ENCODE measurements around the gene RNF183. TPM values are rescaled to one million over a fixed set of nuclear protein-coding genes. Genes with fewer than 3 reads are reported as not detected.

RNF183 gene
- total RNA-seq, 1 experiment from 2014 or later = not detected

DNA sequence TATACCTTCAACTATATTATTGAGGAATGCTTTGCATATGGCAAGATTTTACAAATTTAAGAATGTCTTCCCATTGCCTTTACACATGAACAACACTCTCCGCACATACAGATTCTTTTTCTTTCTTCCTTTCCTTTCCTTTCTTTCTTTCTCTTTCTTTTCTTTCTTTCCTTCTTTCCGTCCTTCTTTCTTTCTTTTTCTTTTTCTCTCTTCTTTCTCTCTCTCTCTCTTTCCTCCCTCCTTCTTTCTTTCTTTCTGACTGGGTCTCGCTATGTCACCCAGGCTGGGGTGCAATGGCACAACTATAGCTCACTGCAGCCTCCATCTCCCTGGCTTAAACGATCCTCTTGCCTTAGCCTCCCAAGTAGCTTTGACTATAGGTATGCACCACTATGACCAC lies 23.1 kb upstream of the RNF183 start:
- Histone ChIP-seq H3K4me3 (no peak overlapping the region), H3K27me3 (no peaks in the 10 kb centered on the region)
- no peak for DNase-seq

DNA sequence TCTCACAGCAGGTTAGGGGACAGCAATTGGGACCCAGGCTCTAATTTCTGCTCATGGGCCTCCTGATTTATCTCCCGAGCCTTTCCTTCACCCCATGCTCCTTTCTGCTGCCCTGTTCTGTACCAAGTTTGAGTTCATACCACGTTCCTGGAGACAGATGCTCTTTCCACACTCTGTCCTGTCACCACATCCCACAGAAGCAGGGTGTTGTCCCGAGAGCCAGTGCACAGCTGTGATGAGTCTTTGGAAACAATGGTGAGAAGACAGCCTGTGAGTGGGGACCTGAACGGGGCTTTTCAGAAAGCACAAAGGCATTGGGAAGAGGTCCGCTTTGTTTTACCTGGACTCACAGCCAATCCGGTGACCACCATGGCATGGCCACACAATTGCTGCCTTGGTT lies 19.5 kb upstream of the RNF183 start:
- H3K9me3 ChIP-seq = no peaks in the 10 kb centered on the region
- no peaks in the 10 kb centered on the region for H3K36me3 ChIP-seq
- no peak overlapping the region for H3K4me3 ChIP-seq
- no peak for DNase-seq
- no peaks in the 10 kb centered on the region for H3K27me3 ChIP-seq

More for the DNA sequence above, 23.1 kb upstream of the RNF183 start:
- Histone ChIP-seq H3K9me3 (no peaks in the 10 kb centered on the region), H3K36me3 (no peaks in the 10 kb centered on the region)

DNA sequence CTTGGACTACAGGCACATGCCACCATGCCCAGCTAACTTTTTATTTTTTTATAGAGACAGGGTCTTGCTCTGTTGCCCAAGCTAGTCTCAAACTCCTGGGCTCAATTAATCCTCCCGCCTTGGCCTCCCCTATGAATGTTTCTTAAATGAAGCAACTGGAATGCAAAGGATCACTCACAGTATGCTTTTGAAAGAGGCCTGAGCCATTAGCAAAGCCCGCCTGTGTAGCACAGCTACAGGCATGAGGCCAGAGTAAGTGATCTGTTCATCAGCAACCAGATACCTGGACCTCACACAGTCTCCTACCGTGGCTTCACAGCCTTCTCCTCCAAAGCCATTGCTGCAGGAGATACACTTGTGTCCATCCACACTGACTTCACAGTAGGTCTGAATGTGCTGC lies 16.9 kb upstream of the RNF183 start:
- H3K4me3 ChIP-seq = no peak overlapping the region
- no peaks in the 10 kb centered on the region for H3K27me3 ChIP-seq
- no peaks in the 10 kb centered on the region for H3K9me3 ChIP-seq
- DNase-seq = no peak
- H3K36me3 ChIP-seq = no peaks in the 10 kb centered on the region

DNA sequence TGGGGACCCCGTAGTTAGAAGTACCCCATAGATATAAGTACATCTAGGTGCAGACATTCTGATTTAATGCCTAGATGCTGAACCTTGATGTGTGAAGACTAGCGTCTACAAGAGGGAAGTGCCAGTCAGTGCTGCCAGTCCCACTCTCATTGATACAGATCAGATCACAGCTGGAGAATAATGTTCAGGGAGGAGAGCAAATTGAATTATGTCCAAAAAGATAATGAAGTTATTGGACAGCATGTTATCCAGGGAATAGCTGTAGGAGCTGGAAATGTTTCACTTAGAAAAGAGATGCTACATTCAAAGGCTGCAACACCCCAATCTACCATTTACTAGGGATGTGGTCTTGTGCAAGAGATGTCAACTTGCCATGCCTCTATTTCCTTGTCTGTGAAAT lies 15.9 kb upstream of the RNF183 start:
- no peaks in the 10 kb centered on the region for H3K36me3 ChIP-seq
- no peak overlapping the region for H3K4me3 ChIP-seq
- no peaks in the 10 kb centered on the region for H3K9me3 ChIP-seq
- H3K27me3 ChIP-seq = no peaks in the 10 kb centered on the region
- DNase-seq = no peak

DNA sequence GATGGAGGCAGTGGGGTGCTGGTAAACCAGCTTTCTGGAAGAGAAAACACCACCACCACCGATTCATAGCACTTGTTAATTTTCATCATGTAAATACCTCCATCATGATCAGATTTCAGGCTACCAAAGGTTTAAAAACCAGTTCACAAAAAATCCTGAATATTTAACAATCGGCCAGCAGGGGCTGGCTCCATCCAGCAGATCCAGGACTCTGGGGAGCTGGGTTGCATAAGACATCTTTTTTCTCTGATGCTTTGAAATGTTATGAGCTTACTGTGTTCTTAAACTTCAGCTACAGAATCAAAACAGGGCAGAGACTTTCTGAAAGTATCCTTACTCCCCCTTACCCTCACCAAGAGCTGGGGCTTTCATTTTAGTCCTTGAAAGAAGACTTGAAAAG lies 14.6 kb upstream of the RNF183 start:
- no peaks in the 10 kb centered on the region for H3K36me3 ChIP-seq
- no peak overlapping the region for H3K4me3 ChIP-seq
- no peak for DNase-seq
- no peaks in the 10 kb centered on the region for H3K9me3 ChIP-seq
- H3K27me3 ChIP-seq = no peaks in the 10 kb centered on the region

DNA sequence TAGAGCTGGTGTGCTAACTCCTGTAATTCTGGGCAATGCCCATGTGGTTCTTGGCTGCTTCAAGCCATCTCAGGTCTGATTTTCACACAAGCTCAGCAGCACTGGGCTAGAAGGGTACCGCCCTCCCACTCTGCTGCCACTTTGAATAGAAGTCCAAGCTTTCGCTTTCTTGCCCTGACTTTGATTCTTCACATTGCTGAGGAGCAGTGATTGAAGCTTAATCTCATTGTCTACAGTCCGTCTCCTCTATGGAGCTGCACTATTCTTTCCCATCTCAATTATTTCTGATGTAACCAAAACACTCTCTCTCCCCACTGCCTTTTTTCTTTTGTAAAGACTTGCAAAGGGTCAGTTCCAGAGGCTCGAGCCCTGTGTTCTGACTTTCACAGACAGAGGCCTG lies 12.9 kb upstream of the RNF183 start:
- Histone ChIP-seq H3K9me3 (no peaks in the 10 kb centered on the region), H3K27me3 (no peaks in the 10 kb centered on the region), H3K36me3 (no peaks in the 10 kb centered on the region), H3K4me3 (no peak overlapping the region)
- no peak for DNase-seq

DNA sequence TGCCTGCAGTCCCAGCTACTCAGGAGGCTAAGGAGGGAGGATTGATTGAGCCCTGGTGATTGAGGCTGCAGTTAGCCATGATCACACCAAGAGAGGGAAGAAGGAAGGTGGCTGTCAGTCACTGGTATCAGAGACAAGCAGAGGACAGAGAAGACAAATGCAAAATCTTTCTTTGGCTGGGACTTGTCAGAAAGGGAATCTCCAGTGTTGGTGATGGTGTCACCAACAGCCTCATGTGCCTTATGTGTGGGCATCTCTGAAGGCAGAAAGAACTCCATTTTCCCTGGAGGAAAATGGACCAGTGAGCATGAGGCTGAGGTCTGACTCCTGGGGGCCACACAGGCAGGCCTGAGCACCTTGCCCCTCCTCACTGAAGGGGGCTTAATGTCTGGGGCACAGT lies 12.1 kb upstream of the RNF183 start:
- Histone ChIP-seq H3K27me3 (no peaks in the 10 kb centered on the region), H3K4me3 (no peak overlapping the region), H3K36me3 (no peaks in the 10 kb centered on the region), H3K9me3 (no peaks in the 10 kb centered on the region)
- no peak for DNase-seq

DNA sequence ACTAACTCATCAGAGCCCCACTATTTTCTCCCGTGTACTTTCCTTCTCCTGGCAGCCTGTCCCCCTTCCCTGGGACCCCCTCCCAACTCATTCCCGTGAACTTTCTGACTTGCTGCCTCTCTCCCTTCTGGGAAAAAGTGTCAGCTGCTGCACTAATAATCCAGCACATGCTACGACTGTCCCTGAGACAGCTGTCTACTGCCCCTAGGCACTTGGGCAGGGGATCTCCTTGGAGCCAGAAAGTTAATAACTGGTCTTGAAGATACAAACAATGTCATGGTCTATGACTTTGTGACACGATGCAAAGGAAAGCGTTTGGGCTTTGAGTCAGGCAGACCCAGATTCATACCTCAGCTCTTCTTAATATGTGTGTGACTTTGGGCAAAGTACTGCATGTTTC lies 10.1 kb upstream of the RNF183 start:
- Histone ChIP-seq H3K27me3 (no peaks in the 10 kb centered on the region), H3K4me3 (no peak overlapping the region), H3K9me3 (no peaks in the 10 kb centered on the region), H3K36me3 (no peaks in the 10 kb centered on the region)
- DNase-seq = no peak

DNA sequence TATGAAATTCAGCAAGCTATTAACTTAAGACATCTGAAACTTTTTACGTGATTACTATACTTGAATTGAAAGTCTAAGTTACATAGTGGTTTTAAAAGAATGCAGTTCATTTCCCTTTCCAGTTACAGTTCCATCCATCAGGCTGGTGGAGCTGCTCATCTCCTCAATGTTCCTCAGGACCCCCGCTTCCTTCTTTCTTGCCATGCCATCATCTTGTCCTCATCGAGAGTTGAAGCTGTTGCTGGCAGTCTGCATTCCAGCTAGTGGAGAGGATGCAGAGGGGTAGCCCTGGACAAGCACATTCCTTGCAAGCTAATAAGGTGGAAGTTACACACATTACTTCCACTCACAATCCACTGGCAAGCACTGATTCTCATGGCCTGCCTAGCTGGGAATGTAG lies 8.8 kb upstream of the RNF183 start:
- Histone ChIP-seq H3K27me3 (no peaks in the 10 kb centered on the region), H3K9me3 (no peaks in the 10 kb centered on the region), H3K4me3 (no peak overlapping the region), H3K36me3 (no peaks in the 10 kb centered on the region)
- no peak for DNase-seq

DNA sequence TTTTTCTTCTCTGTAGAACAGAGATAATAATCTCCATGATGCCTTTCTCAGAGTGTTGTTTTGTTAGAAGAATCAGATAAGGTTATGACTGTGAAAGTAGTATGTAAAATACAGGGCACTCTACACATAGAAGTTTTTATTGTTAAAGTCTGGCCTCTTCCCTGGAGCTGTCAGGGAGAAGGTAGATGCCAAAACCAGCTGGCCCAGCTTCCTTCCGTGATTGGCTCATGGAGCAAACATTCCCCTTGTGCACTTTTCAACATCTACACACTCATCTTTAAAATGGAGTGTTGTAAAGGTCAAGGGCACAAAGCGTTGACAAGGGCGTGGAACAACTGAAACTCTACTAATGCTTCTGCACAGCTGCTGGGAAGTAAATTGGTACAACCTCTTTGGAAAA lies 7.4 kb upstream of the RNF183 start:
- no peak for DNase-seq
- Histone ChIP-seq H3K4me3 (no peak overlapping the region), H3K27me3 (no peaks in the 10 kb centered on the region), H3K36me3 (no peaks in the 10 kb centered on the region), H3K9me3 (no peaks in the 10 kb centered on the region)

DNA sequence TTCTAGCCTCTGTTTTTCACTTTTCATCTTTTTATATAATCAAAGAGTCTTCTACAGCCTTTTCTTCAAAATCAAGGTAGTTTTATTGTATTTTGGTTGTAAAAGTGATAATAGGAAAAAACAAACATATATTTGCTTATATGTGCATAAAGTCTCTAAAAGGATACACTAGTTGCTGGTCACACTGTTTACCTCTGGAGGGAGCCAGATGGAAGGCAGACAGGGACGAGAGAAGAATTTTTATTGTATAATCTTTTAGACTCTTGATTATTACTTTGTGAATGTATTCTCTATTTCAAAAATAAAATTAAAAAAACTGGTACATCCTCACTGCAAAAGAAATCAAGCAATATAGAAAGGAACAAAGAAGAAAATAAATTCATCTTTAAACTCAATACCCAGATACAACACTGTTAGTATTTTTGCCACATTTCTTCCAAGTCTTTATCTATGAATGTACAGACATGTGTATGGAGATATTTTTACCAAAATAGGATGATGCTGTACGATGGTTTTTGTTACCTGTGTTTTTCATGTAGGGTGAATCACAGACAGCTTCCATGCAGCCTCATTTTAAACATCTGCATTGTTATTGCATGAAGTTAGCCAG lies 6.1 kb upstream of the RNF183 start:
- no peaks in the 10 kb centered on the region for H3K9me3 ChIP-seq
- DNase-seq = no peak
- no peak overlapping the region for H3K4me3 ChIP-seq
- H3K27me3 ChIP-seq = no peaks in the 10 kb centered on the region
- no peaks in the 10 kb centered on the region for H3K36me3 ChIP-seq

DNA sequence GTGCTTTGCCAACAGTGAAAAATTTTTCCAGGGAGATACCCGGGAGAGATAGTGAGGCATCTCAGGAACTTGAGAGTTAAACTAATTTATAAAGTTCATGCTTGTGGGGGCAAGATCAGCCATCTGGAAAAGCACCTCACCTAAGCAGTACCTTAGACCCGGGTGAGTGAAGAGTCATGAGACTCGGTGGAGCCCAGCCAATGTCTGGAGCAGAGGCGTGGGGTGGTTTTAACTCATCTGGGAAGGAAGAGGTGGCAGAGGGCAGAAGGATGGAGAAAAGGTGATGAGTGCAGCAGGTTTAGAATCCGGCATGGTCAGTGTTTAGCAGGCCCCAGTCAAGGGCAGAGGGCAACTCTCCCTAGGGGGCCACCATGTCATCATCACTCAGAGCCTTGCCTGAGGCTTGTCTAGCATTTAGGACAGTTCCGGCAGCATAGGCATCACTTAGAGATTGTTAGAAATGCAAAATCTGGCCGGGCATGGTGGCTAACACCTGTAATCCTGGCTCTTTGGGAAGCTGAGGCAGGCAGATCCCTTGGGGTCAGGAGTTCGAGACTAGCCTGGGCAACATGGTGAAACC lies 4.3 kb upstream of the RNF183 start:
- no peak overlapping the region for H3K4me3 ChIP-seq
- H3K9me3 ChIP-seq = no peaks in the 10 kb centered on the region
- no peaks in the 10 kb centered on the region for H3K36me3 ChIP-seq
- no peaks in the 10 kb centered on the region for H3K27me3 ChIP-seq
- no peak for DNase-seq

DNA sequence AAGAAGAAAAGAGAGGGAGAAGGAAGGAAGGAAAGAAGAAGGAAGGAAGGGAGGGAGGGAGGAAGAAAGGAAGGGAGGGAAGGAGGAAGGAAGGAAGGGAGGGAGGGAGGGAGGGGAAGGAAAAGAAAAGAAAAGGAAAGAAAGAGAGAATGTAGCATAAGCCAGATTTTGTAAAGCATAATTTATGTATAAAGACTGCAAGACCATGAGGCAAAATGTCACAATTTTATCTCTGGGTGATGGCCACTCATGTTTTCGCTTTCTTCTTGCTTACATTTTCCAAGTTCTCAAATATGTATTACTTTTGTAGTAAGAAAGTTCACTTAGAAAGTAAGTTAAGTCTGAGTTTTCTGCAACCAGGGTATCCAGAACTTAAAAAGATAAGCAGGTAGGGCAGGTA lies 3.4 kb upstream of the RNF183 start:
- DNase-seq = no peak
- no peak overlapping the region for H3K4me3 ChIP-seq
- no peaks in the 10 kb centered on the region for H3K9me3 ChIP-seq
- no peaks in the 10 kb centered on the region for H3K27me3 ChIP-seq
- H3K36me3 ChIP-seq = no peaks in the 10 kb centered on the region

DNA sequence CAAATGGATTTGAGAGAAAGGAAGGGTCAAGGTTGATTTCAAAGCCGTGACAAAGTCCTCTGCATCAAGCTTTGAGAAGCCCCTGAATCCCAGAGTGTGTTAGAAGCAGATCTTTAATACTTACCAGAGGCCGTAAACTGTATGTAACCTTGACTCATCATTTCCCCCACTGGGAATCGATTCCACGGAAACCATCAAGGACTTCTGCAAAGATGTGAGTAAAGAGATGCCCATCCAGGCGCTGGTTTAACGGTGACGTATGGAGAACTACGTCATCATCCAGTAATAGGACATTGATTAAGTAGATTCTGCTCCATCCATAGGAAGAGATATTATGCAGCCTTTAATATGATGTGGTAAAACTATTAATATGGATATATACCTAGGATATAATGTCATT lies 1.6 kb downstream of the RNF183 start:
- H3K36me3 ChIP-seq = no peaks in the 10 kb centered on the region
- no peak for DNase-seq
- H3K4me3 ChIP-seq = no peak overlapping the region
- H3K27me3 ChIP-seq = no peaks in the 10 kb centered on the region
- H3K9me3 ChIP-seq = no peaks in the 10 kb centered on the region

DNA sequence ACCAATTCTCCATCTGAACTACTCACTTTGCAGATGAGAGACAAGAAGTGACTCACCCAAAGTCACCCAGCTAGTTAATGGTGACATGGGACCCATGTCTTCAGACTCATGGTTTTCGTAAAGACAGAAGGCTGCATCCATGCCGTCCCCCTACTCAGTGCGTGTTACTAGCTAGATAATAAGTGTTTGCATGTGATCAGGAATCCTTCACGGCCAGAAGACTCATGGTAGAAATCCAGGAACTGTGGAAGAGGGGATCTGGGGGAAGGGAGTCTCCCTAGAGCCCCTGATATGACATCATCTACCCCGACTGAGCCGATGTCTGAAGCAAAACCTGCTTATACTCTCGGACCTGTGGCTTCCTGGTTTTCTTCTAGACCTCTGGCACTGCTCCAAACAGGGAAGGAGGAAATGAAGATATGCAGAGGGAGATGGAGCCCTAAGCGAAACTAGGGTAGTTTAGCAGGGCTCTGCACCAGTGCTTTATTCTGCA lies 3.3 kb downstream of the RNF183 start:
- Histone ChIP-seq H3K4me3 (no peak overlapping the region), H3K36me3 (no peaks in the 10 kb centered on the region)
- no peak for DNase-seq

DNA sequence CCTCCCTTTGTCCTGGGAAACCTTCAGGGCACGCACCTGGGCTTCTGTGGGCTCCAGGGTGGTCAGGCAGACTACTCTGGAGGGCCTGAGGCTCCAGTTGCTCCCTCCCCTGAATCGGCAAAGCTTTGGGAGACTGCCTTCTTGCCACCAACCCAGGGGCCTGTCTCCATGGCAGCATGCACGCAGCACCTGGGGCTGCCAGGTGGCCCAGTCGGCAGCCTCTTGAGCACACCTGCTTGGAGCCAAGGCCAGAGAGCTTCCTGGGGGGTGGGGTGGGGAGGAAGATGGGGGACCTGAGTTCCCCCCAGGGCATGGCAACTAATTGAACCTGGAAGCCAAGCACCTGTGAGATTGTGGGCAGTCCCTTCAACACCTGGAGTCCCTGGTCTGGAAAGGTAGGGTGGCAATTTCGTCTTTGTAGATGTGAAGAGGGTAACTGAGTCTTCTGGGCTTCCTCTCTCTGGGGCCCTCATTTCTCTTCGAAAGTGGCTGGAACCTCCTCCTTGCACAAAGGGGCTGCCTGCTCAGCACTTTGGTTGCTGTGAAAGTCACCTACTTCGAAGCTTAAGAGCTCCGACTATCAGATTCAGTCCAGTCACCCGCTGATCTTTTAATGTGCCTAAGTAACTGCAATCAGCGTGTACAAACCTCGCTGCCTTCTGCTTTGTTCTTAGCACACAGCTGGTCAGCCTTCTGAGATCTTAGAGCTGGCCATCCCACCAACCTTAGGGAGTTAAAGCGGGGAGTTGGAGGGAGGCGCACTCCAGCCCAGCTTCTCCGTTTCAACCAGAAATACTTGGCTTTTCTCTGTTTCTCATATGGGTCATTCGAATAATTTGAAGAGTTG lies 4.0 kb downstream of the RNF183 start:
- no peak overlapping the region for H3K4me3 ChIP-seq
- peaks cover under 1% of the 10 kb centered on the region for H3K36me3 ChIP-seq
- no peaks in the 10 kb centered on the region for H3K9me3 ChIP-seq
- DNase-seq = no peak
- no peaks in the 10 kb centered on the region for H3K27me3 ChIP-seq

More for the DNA sequence above, 3.3 kb downstream of the RNF183 start:
- Histone ChIP-seq H3K9me3 (no peaks in the 10 kb centered on the region), H3K27me3 (no peaks in the 10 kb centered on the region)

DNA sequence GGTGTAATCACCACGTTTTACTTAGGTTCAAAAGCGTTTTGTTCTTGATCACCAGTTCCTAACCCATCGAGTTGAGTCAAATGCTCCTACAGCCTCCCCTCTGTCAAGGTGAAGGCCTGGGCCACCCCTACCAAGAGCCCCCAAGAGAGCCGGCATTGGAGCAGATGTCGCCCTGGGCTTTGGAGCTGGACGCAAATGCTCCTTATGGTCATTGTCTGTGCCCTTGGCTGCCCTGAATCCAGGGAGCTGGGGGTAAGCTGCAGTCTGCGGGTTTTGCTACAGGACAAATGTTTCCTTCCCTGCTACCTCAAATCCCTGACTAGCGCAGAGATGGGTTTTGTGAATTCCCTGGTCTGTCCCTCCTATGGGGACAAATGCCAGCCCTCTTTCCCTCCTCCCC lies 4.9 kb downstream of the RNF183 start:
- Histone ChIP-seq H3K36me3 (peaks cover 7% of the 10 kb centered on the region), H3K9me3 (no peaks in the 10 kb centered on the region), H3K27me3 (no peaks in the 10 kb centered on the region), H3K4me3 (no peak overlapping the region)
- DNase-seq = no peak

All from MG63 (cell line).